BE2C (cell line): ENCODE measurements around the gene INHBC.
"Not testable (repeated sequence)": the region's sequence is repeated elsewhere in the genome, so short reads cannot be mapped to it uniquely, and the experiment has no call there.

Experiments used
- DNase-seq: peaks from one replicate; pipeline ENCODE4 v3.0.0-alpha.2; 2020
- H3K27me3 ChIP-seq: fragments of 250-450 bp; sonication (Bioruptor Pico); 2 replicates; pipeline ENCODE4 v1.5.1; 2020; ENCODE audit warnings: mild to moderate bottlenecking
- H3K36me3 ChIP-seq: fragments of 250-450 bp; sonication (Bioruptor Pico); 2 replicates; pipeline ENCODE4 v1.5.1; 2020; ENCODE audit warnings: mild to moderate bottlenecking
- H3K4me1 ChIP-seq: fragments of 250-450 bp; sonication (Bioruptor Pico); 2 replicates; pipeline ENCODE4 v1.5.1; 2020
- H3K4me3 ChIP-seq: 2 replicates; pipeline ENCODE4 v1.5.1; 2011; ENCODE audit warnings: low read depth, low read length
- H3K9me3 ChIP-seq: fragments of 250-450 bp; sonication (Bioruptor Pico); 2 replicates; pipeline ENCODE4 v1.5.1; 2020
- CTCF ChIP-seq: IDR thresholded peaks from 2 replicates; pipeline ENCODE4 v1.5.1; 2012; ENCODE audit warnings: mild to moderate bottlenecking, low read depth, low read length

Gene INHBC

GRCh38 chr12:57433370-57433769, 1.2 kb upstream of the INHBC start:
- Histone ChIP-seq H3K4me1 (no peaks in the 10 kb centered on the region), H3K36me3 (no peaks in the 10 kb centered on the region), H3K27me3 (no peaks in the 10 kb centered on the region), H3K4me3 (no peak overlapping the region), H3K9me3 (no peaks in the 10 kb centered on the region)
- DNase-seq, result no peak
- TF ChIP-seq CTCF, result no peak

- TF ChIP-seq CTCF, result no peak
- no peaks in the 10 kb centered on the region for H3K9me3 ChIP-seq
- DNase-seq, result no peak
Measured at GRCh38 chr12:57435293-57435692, 709 bp downstream of the INHBC start.

GRCh38 chr12:57438400-57438799, 3.8 kb downstream of the INHBC start:
- Histone ChIP-seq H3K36me3 (no peaks in the 10 kb centered on the region), H3K27me3 (no peaks in the 10 kb centered on the region), H3K4me3 (no peak overlapping the region), H3K4me1 (no peaks in the 10 kb centered on the region), H3K9me3 (no peaks in the 10 kb centered on the region)
- TF ChIP-seq CTCF, result no peak
- no peak for DNase-seq

More at GRCh38 chr12:57435293-57435692, 709 bp downstream of the INHBC start:
- H3K4me3 ChIP-seq, result no peak overlapping the region
- no peaks in the 10 kb centered on the region for H3K27me3 ChIP-seq
- H3K36me3 ChIP-seq, result no peaks in the 10 kb centered on the region
- no peaks in the 10 kb centered on the region for H3K4me1 ChIP-seq

GRCh38 chr12:57439762-57440266, 5.2 kb downstream of the INHBC start:
- Histone ChIP-seq H3K4me3 (no peak overlapping the region), H3K4me1 (no peaks in the 10 kb centered on the region), H3K27me3 (no peaks in the 10 kb centered on the region), H3K36me3 (no peaks in the 10 kb centered on the region), H3K9me3 (no peaks in the 10 kb centered on the region)
- no peak for DNase-seq
- no peak for TF ChIP-seq CTCF

- H3K9me3 ChIP-seq, H3K27me3 ChIP-seq, DNase-seq, H3K4me1 ChIP-seq, H3K36me3 ChIP-seq, H3K4me3 ChIP-seq: not testable (repeated sequence)
Measured at GRCh38 chr12:57441393-57441792, 6.8 kb downstream of the INHBC start.

- DNase-seq, result no peak
- Histone ChIP-seq H3K27me3 (no peaks in the 10 kb centered on the region), H3K4me3 (no peak overlapping the region), H3K36me3 (no peaks in the 10 kb centered on the region), H3K9me3 (no peaks in the 10 kb centered on the region), H3K4me1 (no peaks in the 10 kb centered on the region)
- no peak for TF ChIP-seq CTCF
Measured at GRCh38 chr12:57441846-57442427, 7.4 kb downstream of the INHBC start.

GRCh38 chr12:57444337-57444736, 9.8 kb downstream of the INHBC start:
- H3K4me1 ChIP-seq, DNase-seq, H3K4me3 ChIP-seq, H3K36me3 ChIP-seq, H3K27me3 ChIP-seq, H3K9me3 ChIP-seq: not testable (repeated sequence)
